Thyroid gland (tissue), 4 donors: ENCODE results near the gene PELI1. TPM values are rescaled to one million over a fixed set of nuclear protein-coding genes. Genes with fewer than 3 reads are reported as not detected.

Source experiments
- DNase-seq, 2 donors: peaks; one replicate each; pipeline ENCODE4 v3.0.0-alpha.2; 2019
- H3K27ac ChIP-seq, 3 donors: fragments of 200-600 bp; sonication (generic); 1 replicate in 2 of 3; 2 replicates in 1 of 3; pipeline ENCODE4 v1.5.1; 2016 to 2019; ENCODE audit warnings: mild to moderate bottlenecking in 1 of 3, moderate library complexity in 1 of 3
- H3K27me3 ChIP-seq: fragments of 200-600 bp; sonication (generic); one replicate; pipeline ENCODE4 v1.5.1; 2019
- H3K36me3 ChIP-seq, 2 donors: fragments of 200-600 bp; sonication (generic); one replicate each; pipeline ENCODE4 v1.5.1; 2016 to 2019
- H3K4me1 ChIP-seq, 2 donors: fragments of 200-600 bp; sonication (generic); one replicate each; pipeline ENCODE4 v1.5.1; 2017 to 2019
- H3K4me3 ChIP-seq, 3 donors: fragments of 200-600 bp; sonication (generic); replicated peaks in 1 of 3; 1 replicate in 2 of 3; 2 replicates in 1 of 3; pipeline ENCODE4 v1.5.1; 2016; ENCODE audit warnings: mild to moderate bottlenecking in 1 of 3
- H3K9me3 ChIP-seq: fragments of 200-600 bp; sonication (generic); one replicate; pipeline ENCODE4 v1.5.1; 2017
- CTCF ChIP-seq, 6 experiments: fragments of 200-600 bp in 3 of 6; fragments of 450-650 bp in 3 of 6; sonication (generic) in 3 of 6; IDR thresholded peaks; one replicate each; pipeline ENCODE4 v1.5.1; 2016 to 2019; ENCODE audit warnings: antibody characterized with exemption in 6 of 6, mild to moderate bottlenecking in 2 of 6, inconsistent platforms in 1 of 6, moderate library complexity in 1 of 6
- POLR2A ChIP-seq, 2 donors: fragments of 450-650 bp; IDR thresholded peaks; one replicate each; pipeline ENCODE4 v1.6.1; 2017; ENCODE audit warnings: antibody characterized with exemption in 2 of 2, mild to moderate bottlenecking in 2 of 2, moderate library complexity in 1 of 2
- WGBS, 2 donors: methylation state at CpG; one replicate each; pipeline ENCODE4 v1.1.5; 2017; 5-methylcytosine and 5-hydroxymethylcytosine counted together
- intact Hi-C: fragments of 100-400 bp; cut with DNase I; formaldehyde crosslinking; loops from one replicate; pipeline ENCODE4 v1.15.1; 2023
- total RNA-seq, 4 donors: library from RNA; depleted of rRNA; stranded (reverse); fragments of >200 nt; gene quantifications; one replicate each; pipeline ENCODE4 v1.2.3, GENCODE V29; 2016

PELI1 gene
- total RNA-seq, 4 donors from 2014 or later = 5.2 to 17.1 (median 11.4) TPM

GRCh38 chr2:64056021-64056420 is 88.2 kb downstream of the PELI1 start:
- DNase-seq = no peak
- Histone ChIP-seq H3K4me3 (no peak overlapping the region), H3K27ac (no peak overlapping the region), H3K36me3 (no peaks in the 10 kb centered on the region), H3K4me1 (no peaks in the 10 kb centered on the region), H3K27me3 (no peaks in the 10 kb centered on the region), H3K9me3 (no peaks in the 10 kb centered on the region)
- 82 to 92% methylated on average over 2 of the region's 2 CpGs for WGBS, 2 donors
- TF ChIP-seq POLR2A (IDR thresholded peaks at IDR 0.05) = no peak
- intact Hi-C loops = no loop called here

- H3K27me3 ChIP-seq = no peaks in the 10 kb centered on the region
- no peak for DNase-seq
- 63 to 77% methylated on average over 4 of the region's 4 CpGs for WGBS, 2 donors
- no peaks in the 10 kb centered on the region for H3K4me1 ChIP-seq
- H3K36me3 ChIP-seq = no peaks in the 10 kb centered on the region
- TF ChIP-seq POLR2A (IDR thresholded peaks at IDR 0.05) (no peak), CTCF (IDR thresholded peaks at IDR 0.05) (no peak)
- intact Hi-C loops = loop anchor here (5.0 kb wide), 1 partner anchor 258 kb away; no protein-coding TSS in a partner anchor
- H3K4me3 ChIP-seq = no peak overlapping the region
- no peak overlapping the region for H3K27ac ChIP-seq
- no peaks in the 10 kb centered on the region for H3K9me3 ChIP-seq
Measured at GRCh38 chr2:64054161-64054915, 89.9 kb downstream of the PELI1 start.

- Histone ChIP-seq H3K36me3 (no peaks in the 10 kb centered on the region), H3K9me3 (no peaks in the 10 kb centered on the region), H3K27me3 (no peaks in the 10 kb centered on the region), H3K4me1 (no peaks in the 10 kb centered on the region), H3K27ac (peak overlapping the region in 1 of 3 donors; percentile 43), H3K4me3 (no peak overlapping the region)
- DNase-seq = no peak
- 81 to 90% methylated on average over 3 of the region's 3 CpGs for WGBS, 2 donors
- intact Hi-C loops = loop anchor here (5.0 kb wide), 1 partner anchor 260 kb away; no protein-coding TSS in a partner anchor
- no peak for TF ChIP-seq CTCF (IDR thresholded peaks at IDR 0.05)
- TF ChIP-seq POLR2A (IDR thresholded peaks at IDR 0.05) = no peak
Measured at GRCh38 chr2:64052463-64053241, 91.6 kb downstream of the PELI1 start.

GRCh38 chr2:64049633-64050220 is 94.5 kb downstream of the PELI1 start:
- intact Hi-C loops = loop anchor here (5.0 kb wide), 1 partner anchor 263 kb away; no protein-coding TSS in a partner anchor
- DNase-seq = peak; percentile 46 to 60
- no peak for TF ChIP-seq POLR2A (IDR thresholded peaks at IDR 0.05)
- TF ChIP-seq CTCF (IDR thresholded peaks at IDR 0.05) = peak; percentile 27 to 82 (median 76)
- Histone ChIP-seq H3K4me1 (no peaks in the 10 kb centered on the region), H3K9me3 (no peaks in the 10 kb centered on the region), H3K36me3 (no peaks in the 10 kb centered on the region), H3K4me3 (no peak overlapping the region), H3K27me3 (no peaks in the 10 kb centered on the region), H3K27ac (no peak overlapping the region)
- WGBS, 2 donors = 3 to 4% methylated on average over 3 of the region's 3 CpGs

GRCh38 chr2:64045938-64046337 is 98.3 kb downstream of the PELI1 start:
- Histone ChIP-seq H3K4me3 (no peak overlapping the region), H3K27ac (no peak overlapping the region), H3K27me3 (no peaks in the 10 kb centered on the region), H3K9me3 (no peaks in the 10 kb centered on the region), H3K4me1 (no peaks in the 10 kb centered on the region), H3K36me3 (no peaks in the 10 kb centered on the region)
- DNase-seq = no peak
- WGBS, 2 donors = 94 to 100% methylated on average over 2 of the region's 2 CpGs
- intact Hi-C loops = no loop called here
- TF ChIP-seq POLR2A (IDR thresholded peaks at IDR 0.05) = no peak
- TF ChIP-seq CTCF (IDR thresholded peaks at IDR 0.05) = no peak

Other genes starting within 250 kb of the PELI1 start
- 10 to 100 TPM; 34.4 to 40.8 (median 35.9) TPM for gene VPS54, start 125.0 kb downstream of the PELI1 start, total RNA-seq